ENCODE measurements around the gene ZFR.

DNA sequence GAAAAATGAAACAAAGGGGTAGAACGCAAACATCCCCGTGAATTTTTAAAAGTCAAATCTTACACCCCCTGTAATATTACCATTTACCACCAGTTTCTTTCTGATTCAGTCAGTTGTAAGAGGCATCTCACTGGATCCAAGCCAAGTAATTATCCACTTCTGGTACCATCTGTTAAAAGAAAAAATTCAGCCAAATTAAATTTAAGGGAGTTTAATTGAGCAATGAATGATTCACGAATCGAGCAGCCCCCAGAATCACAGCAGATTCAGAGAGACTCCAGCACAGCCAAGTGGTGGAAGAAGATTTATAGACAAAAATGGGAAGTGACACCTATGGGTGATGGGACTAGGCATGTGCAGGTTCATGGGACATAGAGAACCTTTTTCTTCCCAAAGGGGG, 101.9 kb downstream of the ZFR start:
- TF ChIP-seq CTCF (IDR thresholded peaks at IDR 0.05; ENCODE audit: low read depth, low read length, missing input control) (no peak), JUND (IDR thresholded peaks at IDR 0.05) (no peak), EGR1 (IDR thresholded peaks at IDR 0.05; ENCODE audit: low read depth in 2 of 2) (no peak), GABPA (IDR thresholded peaks at IDR 0.05 in 1 of 2, conservative IDR thresholded peaks at IDR 0.05 in 1 of 2) (no peak)
